HCT116 (cell line): ENCODE data around the gene ARL15. TPM values are rescaled to one million over a fixed set of nuclear protein-coding genes. Genes with fewer than 3 reads are reported as not detected.

ENCODE experiments used
- ATAC-seq: fragments of 200-7000 bp; cut with Tn5 transposase; 2 replicates; pipeline ENCODE4 v1.9.1; 2020; ENCODE audit warnings: mild to moderate bottlenecking, moderate library complexity
- BruUV-seq: library from RNA; stranded (reverse); fragments of 400-500 nt; replicated peaks from 2 replicates; lab custom pipeline; 2021; lab: Mats Ljungman, UMichigan
- CTCF ChIA-PET: fragments of 300-600 bp; sonication (Branson Sonifier 250); formaldehyde crosslinking; loops from one replicate; lab custom pipeline; 2021; ENCODE audit warnings: antibody characterized with exemption; lab: Charles Lee
- POLR2A ChIA-PET: fragments of 300-600, 350-600 bp; sonication (Branson Sonifier 250); formaldehyde crosslinking; loops from one replicate; lab custom pipeline; 2021; ENCODE audit warnings: antibody characterized with exemption; lab: Charles Lee
- RAD21 ChIA-PET, 2 experiments: fragments of 300-600 bp; sonication (Branson Sonifier 250); formaldehyde crosslinking; loops; one replicate each; lab custom pipeline; 2023; ENCODE audit warnings: low total read pairs in 2 of 2; ENCODE audit not compliant: uncharacterized antibody in 2 of 2, unreplicated experiment in 2 of 2, low non-redundant PET in 1 of 2; lab: Charles Lee
- DNase-seq: peaks from one replicate; pipeline ENCODE4 v3.0.0-alpha.2; 2010; ENCODE audit warnings: low read depth, low spot score
- H2AFZ ChIP-seq: fragments of 200-600 bp; shearing (Covaris generic), sonication (generic); 2 replicates; pipeline ENCODE4 v1.6.1; 2017; ENCODE audit warnings: low read depth, mixed run types, mixed read lengths, antibody characterized with exemption, low read length; ENCODE audit not compliant: poor library complexity, severe bottlenecking
- H3K27ac ChIP-seq: 2 replicates; pipeline ENCODE4 v1.5.1; 2012; ENCODE audit warnings: low read depth, low read length
- H3K27me3 ChIP-seq: fragments of 200-600 bp; sonication (generic); 2 replicates; pipeline ENCODE4 v1.6.1; 2016; ENCODE audit warnings: mixed run types, low read length, mixed read lengths; ENCODE audit not compliant: insufficient read depth
- H3K36me3 ChIP-seq, 2 experiments: fragments of 200-500 bp in 1 of 2; fragments of 200-600 bp in 1 of 2; sonication (Bioruptor generic) in 1 of 2; sonication (generic) in 1 of 2; 2 replicates each; pipeline versions ENCODE4 v1.5.1 to v1.6.1; 2014 to 2016; ENCODE audit warnings: low read length in 2 of 2, inconsistent platforms in 1 of 2, mixed read lengths in 1 of 2, mixed run types in 1 of 2; ENCODE audit not compliant: insufficient read depth in 2 of 2, control insufficient read depth in 1 of 2
- H3K4me1 ChIP-seq, 2 experiments: fragments of 200-600 bp in 1 of 2; sonication (generic) in 1 of 2; 2 replicates each; pipeline versions ENCODE4 v1.5.1 to v1.6.1; 2012 to 2017; ENCODE audit warnings: low read length in 2 of 2, inconsistent platforms in 1 of 2, mild to moderate bottlenecking in 1 of 2, mixed read lengths in 1 of 2, mixed run types in 1 of 2, moderate library complexity in 1 of 2; ENCODE audit not compliant: insufficient read depth in 2 of 2, control insufficient read depth in 1 of 2
- H3K4me2 ChIP-seq: fragments of 200-600 bp; sonication (generic); 2 replicates; pipeline ENCODE4 v1.6.1; 2017; ENCODE audit warnings: mixed run types, low read length, mixed read lengths
- H3K4me3 ChIP-seq, 2 experiments: fragments of 200-600 bp in 1 of 2; sonication (generic) in 1 of 2; replicated peaks in 1 of 2; 2 replicates each; pipeline ENCODE4 v1.5.1; 2011 to 2016; ENCODE audit warnings: low read length in 2 of 2, control low read depth in 1 of 2, low read depth in 1 of 2, mild to moderate bottlenecking in 1 of 2, mixed read lengths in 1 of 2, mixed run types in 1 of 2
- H3K79me2 ChIP-seq: fragments of 200-600 bp; sonication (generic); 2 replicates; pipeline ENCODE4 v1.6.1; 2017; ENCODE audit warnings: mild to moderate bottlenecking, mixed run types, low read length, moderate library complexity, mixed read lengths; ENCODE audit not compliant: insufficient read depth
- H3K9ac ChIP-seq: fragments of 200-600 bp; sonication (generic); 2 replicates; pipeline ENCODE4 v1.6.1; 2016; ENCODE audit warnings: low read length, mixed read lengths
- H3K9me2 ChIP-seq: fragments of 200-600 bp; sonication (generic), shearing (Covaris generic); 2 replicates; pipeline ENCODE4 v1.6.1; 2017; ENCODE audit warnings: mixed run types, mild to moderate bottlenecking, moderate library complexity; ENCODE audit not compliant: insufficient read depth
- H3K9me3 ChIP-seq, 2 experiments: fragments of 200-500 bp in 1 of 2; fragments of 200-600 bp in 1 of 2; sonication (Bioruptor generic) in 1 of 2; sonication (generic) in 1 of 2; 2 replicates each; pipeline ENCODE4 v1.6.1; 2014 to 2017; ENCODE audit warnings: low read length in 2 of 2, mixed read lengths in 2 of 2, inconsistent platforms in 1 of 2, low read depth in 1 of 2, mild to moderate bottlenecking in 1 of 2, mixed run types in 1 of 2, moderate library complexity in 1 of 2; ENCODE audit not compliant: control insufficient read depth in 1 of 2, insufficient read depth in 1 of 2
- H4K20me1 ChIP-seq: fragments of 200-600 bp; sonication (generic), shearing (Covaris generic); 2 replicates; pipeline ENCODE4 v1.6.1; 2017; ENCODE audit warnings: mixed run types, mild to moderate bottlenecking, moderate library complexity; ENCODE audit not compliant: insufficient read depth
- CBX3 ChIP-seq: IDR thresholded peaks from 2 replicates; pipeline ENCODE4 v1.6.1; 2012; ENCODE audit warnings: low read depth
- CEBPB ChIP-seq: IDR thresholded peaks from 2 replicates; pipeline ENCODE4 v1.6.1; 2012; ENCODE audit warnings: low read depth
- CTCF ChIP-seq, 3 experiments: fragments of 200-600 bp in 1 of 3; sonication (generic) in 1 of 3; IDR thresholded peaks in 2 of 3; conservative IDR thresholded peaks in 1 of 3; 2 replicates each; pipeline ENCODE4 v1.5.1; 2012 to 2017; ENCODE audit warnings: low read depth in 2 of 3, low read length in 2 of 3, antibody characterized with exemption in 1 of 3, borderline replicate concordance in 1 of 3, control low read depth in 1 of 3, mild to moderate bottlenecking in 1 of 3, mixed read lengths in 1 of 3, mixed run types in 1 of 3, moderate library complexity in 1 of 3; ENCODE audit not compliant: insufficient read depth in 1 of 3
- ELF1 ChIP-seq: IDR thresholded peaks from 2 replicates; pipeline ENCODE4 v1.6.1; 2012; ENCODE audit warnings: low read depth, borderline replicate concordance
- EZH2 ChIP-seq: fragments of 200-600 bp; sonication (generic); IDR thresholded peaks from 2 replicates; pipeline ENCODE4 v1.6.1; 2017; ENCODE audit warnings: antibody characterized with exemption, mixed run types
- EZH2phosphoT487 ChIP-seq: fragments of 200-600 bp; IDR thresholded peaks from 2 replicates; pipeline ENCODE4 v1.6.1; 2018; ENCODE audit warnings: antibody characterized with exemption, borderline replicate concordance
- FOSL1 ChIP-seq: IDR thresholded peaks from 2 replicates; pipeline ENCODE4 v1.6.1; 2012; ENCODE audit warnings: low read depth
- JUND ChIP-seq: IDR thresholded peaks from 2 replicates; pipeline ENCODE4 v1.6.1; 2012
- MAX ChIP-seq: IDR thresholded peaks from 2 replicates; pipeline ENCODE4 v1.6.1; 2012
- POLR2A ChIP-seq: IDR thresholded peaks from 2 replicates; pipeline ENCODE4 v1.7.0; 2011; ENCODE audit warnings: borderline replicate concordance; ENCODE audit not compliant: insufficient read depth, insufficient read length; ENCODE audit errors: extremely low read depth
- POLR2AphosphoS5 ChIP-seq: IDR thresholded peaks from 2 replicates; pipeline ENCODE4 v1.6.1; 2011; ENCODE audit warnings: mild to moderate bottlenecking, low read depth, low read length, moderate library complexity
- SIN3A ChIP-seq: IDR thresholded peaks from 2 replicates; pipeline ENCODE4 v1.6.1; 2012; ENCODE audit warnings: low read depth
- SP1 ChIP-seq: IDR thresholded peaks from 2 replicates; pipeline ENCODE4 v1.6.1; 2012; ENCODE audit warnings: low read depth
- SRF ChIP-seq: IDR thresholded peaks from 2 replicates; pipeline ENCODE4 v1.6.1; 2012; ENCODE audit warnings: low read depth
- YY1 ChIP-seq: IDR thresholded peaks from 2 replicates; pipeline ENCODE4 v1.6.1; 2011; ENCODE audit warnings: low read length, low read depth, moderate library complexity, mild to moderate bottlenecking; ENCODE audit not compliant: insufficient replicate concordance; ENCODE audit errors: extremely low read depth
- ZBTB33 ChIP-seq: IDR thresholded peaks from 2 replicates; pipeline ENCODE4 v1.6.1; 2011; ENCODE audit warnings: mild to moderate bottlenecking, low read length, moderate library complexity; ENCODE audit not compliant: insufficient replicate concordance; ENCODE audit errors: extremely low read depth
- ZFX ChIP-seq: fragments of 450-650 bp; IDR thresholded peaks from 2 replicates; pipeline ENCODE4 v1.6.1; 2017
- ZNF274 ChIP-seq: fragments of 200-500 bp; sonication (Bioruptor generic); IDR thresholded peaks from 2 replicates; pipeline ENCODE4 v1.6.1; 2014; ENCODE audit warnings: mild to moderate bottlenecking, low read depth, low read length, inconsistent platforms
- intact Hi-C: fragments of 100-400 bp; cut with micrococcal nuclease; formaldehyde crosslinking; loops from 2 replicates; pipeline ENCODE4 v1.10.0; 2022
- total RNA-seq: library from RNA; stranded (reverse); gene quantifications from one replicate; pipeline ENCODE4 v1.2.1, GENCODE V29; 2021; ENCODE audit not compliant: unreplicated experiment

Gene ARL15
- total RNA-seq, 1 experiment from 2014 or later = 15.0 TPM

GRCh38 chr5:53974021-53974420 is 336.4 kb downstream of the ARL15 start:
- intact Hi-C loops = no loop called here
- BruUV-seq = no TSS peak
- TF ChIP-seq EZH2 (no peak), YY1 (no peak), SRF (no peak), ZFX (no peak), SP1 (no peak), MAX (no peak), CTCF (IDR thresholded peaks at IDR 0.05 in 2 of 3, conservative IDR thresholded peaks at IDR 0.05 in 1 of 3; ENCODE audit: borderline replicate concordance in 1 of 3, insufficient read depth in 1 of 3, low read depth in 2 of 3, low read length in 2 of 3) (no peak), ZBTB33 (no peak), SIN3A (no peak), FOSL1 (no peak), JUND (no peak), CBX3 (no peak), EZH2phosphoT487 (no peak), ZNF274 (no peak), ELF1 (no peak), CEBPB (no peak), POLR2AphosphoS5 (no peak), POLR2A (no peak)

More at GRCh38 chr5:53974021-53974420, 336.4 kb downstream of the ARL15 start:
- no peaks in the 10 kb centered on the region for H3K36me3 ChIP-seq
- no peak for DNase-seq
- H3K79me2 ChIP-seq = no peaks in the 10 kb centered on the region
- no peak overlapping the region for H3K4me3 ChIP-seq
- ATAC-seq = no peak
- H3K27ac ChIP-seq = no peak overlapping the region
- ChIA-PET CTCF (no interaction called here), POLR2A (no interaction called here), RAD21 (no interaction called here)
- H3K4me2 ChIP-seq = no peak overlapping the region
- no peaks in the 10 kb centered on the region for H4K20me1 ChIP-seq
- H2AFZ ChIP-seq = no peak overlapping the region
- H3K9me3 ChIP-seq = no peaks in the 10 kb centered on the region
- no peak overlapping the region for H3K9ac ChIP-seq
- H3K4me1 ChIP-seq = no peaks in the 10 kb centered on the region
- no peaks in the 10 kb centered on the region for H3K27me3 ChIP-seq
- H3K9me2 ChIP-seq = no peaks in the 10 kb centered on the region
